ENCODE measurements around the gene MPLKIP.

DNA sequence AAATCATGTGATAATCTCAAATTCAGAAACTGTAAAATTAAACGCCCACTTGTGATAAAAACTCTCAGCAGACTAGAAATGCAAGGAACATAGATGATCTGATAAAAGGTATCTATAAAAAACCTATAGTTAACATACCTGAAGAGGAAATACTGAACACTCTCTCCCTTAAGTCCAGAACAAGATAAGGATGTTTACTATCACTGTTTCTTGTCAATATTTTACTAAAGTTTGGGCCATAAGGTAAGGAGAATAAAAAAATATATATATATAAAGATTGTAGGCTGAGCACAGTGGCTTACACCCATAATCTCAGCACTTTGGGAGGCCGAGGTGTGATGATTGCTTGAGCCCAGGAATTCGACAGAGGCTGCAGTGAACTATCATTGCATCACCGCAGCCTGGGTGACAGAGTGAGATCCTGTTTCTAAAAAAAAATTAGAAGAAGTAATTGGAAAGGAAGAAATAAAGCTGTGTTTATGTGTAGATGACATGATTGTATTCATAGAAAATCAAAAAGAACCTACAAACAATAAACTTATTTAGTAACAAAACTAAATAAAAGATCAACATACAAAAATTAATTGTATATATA is 28.4 kb downstream of the MPLKIP start:
- TF ChIP-seq, protein P1, sequence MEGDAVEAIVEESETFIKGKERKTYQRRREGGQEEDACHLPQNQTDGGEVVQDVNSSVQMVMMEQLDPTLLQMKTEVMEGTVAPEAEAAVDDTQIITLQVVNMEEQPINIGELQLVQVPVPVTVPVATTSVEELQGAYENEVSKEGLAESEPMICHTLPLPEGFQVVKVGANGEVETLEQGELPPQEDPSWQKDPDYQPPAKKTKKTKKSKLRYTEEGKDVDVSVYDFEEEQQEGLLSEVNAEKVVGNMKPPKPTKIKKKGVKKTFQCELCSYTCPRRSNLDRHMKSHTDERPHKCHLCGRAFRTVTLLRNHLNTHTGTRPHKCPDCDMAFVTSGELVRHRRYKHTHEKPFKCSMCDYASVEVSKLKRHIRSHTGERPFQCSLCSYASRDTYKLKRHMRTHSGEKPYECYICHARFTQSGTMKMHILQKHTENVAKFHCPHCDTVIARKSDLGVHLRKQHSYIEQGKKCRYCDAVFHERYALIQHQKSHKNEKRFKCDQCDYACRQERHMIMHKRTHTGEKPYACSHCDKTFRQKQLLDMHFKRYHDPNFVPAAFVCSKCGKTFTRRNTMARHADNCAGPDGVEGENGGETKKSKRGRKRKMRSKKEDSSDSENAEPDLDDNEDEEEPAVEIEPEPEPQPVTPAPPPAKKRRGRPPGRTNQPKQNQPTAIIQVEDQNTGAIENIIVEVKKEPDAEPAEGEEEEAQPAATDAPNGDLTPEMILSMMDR (conservative IDR thresholded peaks at IDR 0.05; ENCODE audit: low read length) = no peak
- no peak for TF ChIP-seq EZH2phosphoT487 (IDR thresholded peaks at IDR 0.05; ENCODE audit: borderline replicate concordance)
